HG02678 (cell line): ENCODE data around the gene ZEB1.
"Not testable (repeated sequence)": the region's sequence is repeated elsewhere in the genome, so short reads cannot be mapped to it uniquely, and the experiment has no call there.

Experiments
- ATAC-seq: cut with Tn5 transposase; IDR thresholded peaks from one replicate; pipeline ENCODE4 v1.9.1; 2021; ENCODE audit warnings: mild to moderate bottlenecking, moderate library complexity; ENCODE audit not compliant: unreplicated experiment

ZEB1 gene

GRCh38 chr10:31479752-31480151 is 160.7 kb downstream of the ZEB1 start:
- no peak for ATAC-seq

- no peak for ATAC-seq
Measured at GRCh38 chr10:31483546-31483945, 164.5 kb downstream of the ZEB1 start.

DNA sequence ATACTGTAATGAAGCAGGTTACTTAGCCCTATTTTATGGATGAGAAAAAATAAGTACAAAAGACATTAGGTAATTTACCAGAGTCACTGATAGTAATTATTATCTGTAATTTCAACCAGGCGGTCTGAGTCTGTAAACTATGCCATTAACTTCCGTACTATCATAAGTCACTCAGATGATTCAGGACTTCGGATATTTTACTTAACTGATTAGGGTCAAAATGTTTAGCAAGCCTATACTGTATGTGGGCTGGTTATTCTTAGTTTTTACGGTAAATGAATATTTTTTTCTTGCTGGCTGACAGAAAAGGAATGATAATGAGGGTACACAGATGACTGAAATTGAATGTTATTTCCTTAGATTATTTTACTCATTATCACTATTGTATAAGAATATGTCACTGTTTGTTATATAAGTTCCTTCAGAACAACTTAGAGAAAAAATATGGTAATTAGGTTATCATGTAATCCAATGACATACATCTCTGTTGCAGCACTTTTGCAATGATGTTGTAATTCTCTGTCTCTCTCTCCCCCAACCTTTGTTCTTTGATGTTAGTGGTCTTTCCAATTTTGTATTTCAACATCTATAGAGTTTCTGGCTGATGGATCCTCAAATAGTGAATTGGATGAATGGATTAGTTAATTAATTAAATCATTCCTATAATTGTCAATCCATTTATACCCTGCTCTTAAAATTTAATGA is 165.6 kb downstream of the ZEB1 start:
- ATAC-seq, result no peak

DNA sequence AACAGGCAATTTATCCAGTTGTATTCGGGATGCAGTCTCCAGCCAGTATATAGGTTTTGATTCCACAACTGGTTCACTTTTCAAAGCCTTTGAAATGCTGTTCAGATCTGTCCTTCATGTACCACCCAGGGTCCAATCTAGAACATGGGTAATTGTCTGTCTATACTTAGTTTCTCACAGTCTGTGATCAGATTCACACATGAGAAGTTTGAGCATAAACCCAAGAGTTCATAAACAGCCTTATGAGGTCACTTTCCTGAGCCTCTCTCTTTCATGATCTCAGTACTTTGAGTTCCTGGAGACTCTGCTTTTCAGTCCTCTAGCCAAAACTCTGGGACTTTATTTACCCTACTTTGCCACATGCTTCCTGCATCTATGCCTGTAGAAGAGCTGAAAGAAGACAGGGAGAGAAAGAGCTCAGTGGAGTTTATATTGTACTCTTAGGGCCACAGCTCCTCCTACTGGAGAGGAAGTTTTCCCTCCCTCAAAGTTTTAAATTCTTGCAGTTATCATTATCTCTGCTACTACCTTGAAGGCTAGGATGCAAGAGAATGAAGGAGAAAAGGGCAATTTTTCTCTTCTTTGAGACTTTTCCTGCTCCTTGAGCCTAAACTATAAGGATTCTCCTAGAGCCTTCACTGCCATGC is 172.0 kb downstream of the ZEB1 start:
- ATAC-seq, result no peak

DNA sequence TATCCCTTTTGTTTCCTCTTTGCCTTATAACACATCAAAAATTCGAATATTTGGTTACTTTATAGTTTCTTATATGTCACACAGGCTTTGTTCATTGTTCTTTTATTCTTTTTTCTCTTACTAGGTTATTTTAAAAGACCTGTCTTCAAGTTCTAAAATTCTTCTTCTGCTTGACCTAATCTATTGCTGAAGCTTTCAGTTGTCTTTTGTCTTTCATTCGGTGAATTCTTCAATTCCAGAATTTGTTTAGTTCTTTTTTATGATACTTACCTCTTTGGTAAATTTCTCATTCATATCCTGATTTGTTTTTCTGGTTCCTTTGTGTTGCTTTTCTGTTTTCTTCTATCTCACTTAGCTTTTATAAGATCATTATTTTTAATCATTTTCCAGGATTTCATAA is 188.4 kb downstream of the ZEB1 start:
- no peak for ATAC-seq

- ATAC-seq, result no peak
Measured at GRCh38 chr10:31508234-31508633, 189.2 kb downstream of the ZEB1 start.

DNA sequence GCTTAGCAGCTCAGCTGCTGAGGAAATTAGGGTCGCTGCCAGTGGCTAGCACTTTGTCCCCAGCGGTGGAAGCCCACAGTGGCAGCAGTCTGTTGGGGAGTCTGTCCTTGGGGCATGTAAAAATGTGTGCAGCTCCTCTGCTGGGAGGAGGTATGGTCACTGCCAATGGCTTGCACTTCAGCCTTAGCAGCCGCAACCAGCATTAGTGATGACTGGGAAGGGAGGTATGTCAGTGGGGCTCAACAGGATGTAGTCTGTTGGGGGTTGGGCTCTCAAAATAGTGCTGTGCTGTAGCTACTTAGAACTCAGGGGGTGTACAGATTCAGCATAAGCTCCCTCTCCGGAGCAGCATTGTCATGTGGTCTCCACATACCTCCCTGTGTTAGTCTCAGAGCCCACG is 189.9 kb downstream of the ZEB1 start:
- ATAC-seq, result no peak

GRCh38 chr10:31509989-31510388 is 191.0 kb downstream of the ZEB1 start:
- ATAC-seq, result no peak

DNA sequence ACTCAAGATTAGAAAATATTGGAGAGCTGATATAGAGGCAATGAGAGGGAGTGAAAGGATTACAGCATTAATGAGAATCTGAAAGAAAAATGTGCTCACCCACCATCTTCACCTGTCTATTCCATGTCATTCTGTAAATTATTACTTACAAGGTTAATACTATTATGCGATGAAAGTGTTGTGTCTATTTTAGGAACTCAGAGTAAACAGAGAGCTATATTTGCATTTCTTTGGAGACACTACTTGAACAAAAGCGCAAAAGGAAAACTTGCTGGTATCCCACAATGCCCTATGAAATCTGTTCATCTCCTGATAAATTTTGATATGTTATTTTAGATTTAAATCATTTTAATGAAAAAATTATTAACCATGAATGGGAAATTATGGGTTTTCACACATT is 196.1 kb downstream of the ZEB1 start:
- no peak for ATAC-seq

DNA sequence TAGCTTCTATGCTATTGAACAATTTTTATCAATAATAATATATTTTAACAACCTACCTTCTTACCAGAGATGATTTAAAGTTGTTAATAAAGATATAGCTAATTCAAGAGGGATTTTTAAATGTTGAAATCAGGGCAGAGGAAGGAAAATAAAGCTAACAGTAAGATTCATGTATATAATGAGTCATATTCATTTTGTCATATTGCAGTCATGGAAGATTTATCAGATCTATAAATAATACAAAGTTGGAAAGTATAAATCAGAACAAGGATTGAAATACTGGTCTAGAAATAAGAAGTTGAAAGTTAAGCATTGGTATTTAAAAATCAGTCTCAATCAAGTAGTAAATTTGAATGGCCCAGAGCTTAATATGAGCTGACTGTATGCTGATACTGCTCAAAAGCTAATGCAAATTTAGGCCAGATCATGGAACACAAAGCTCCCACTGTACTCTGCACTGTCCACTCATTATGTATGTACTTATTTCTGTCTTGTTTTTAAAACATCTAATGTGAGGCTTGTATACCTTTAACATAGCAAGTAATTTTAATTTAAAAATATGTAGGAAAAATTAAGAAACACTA is 196.9 kb downstream of the ZEB1 start:
- ATAC-seq, result no peak

DNA sequence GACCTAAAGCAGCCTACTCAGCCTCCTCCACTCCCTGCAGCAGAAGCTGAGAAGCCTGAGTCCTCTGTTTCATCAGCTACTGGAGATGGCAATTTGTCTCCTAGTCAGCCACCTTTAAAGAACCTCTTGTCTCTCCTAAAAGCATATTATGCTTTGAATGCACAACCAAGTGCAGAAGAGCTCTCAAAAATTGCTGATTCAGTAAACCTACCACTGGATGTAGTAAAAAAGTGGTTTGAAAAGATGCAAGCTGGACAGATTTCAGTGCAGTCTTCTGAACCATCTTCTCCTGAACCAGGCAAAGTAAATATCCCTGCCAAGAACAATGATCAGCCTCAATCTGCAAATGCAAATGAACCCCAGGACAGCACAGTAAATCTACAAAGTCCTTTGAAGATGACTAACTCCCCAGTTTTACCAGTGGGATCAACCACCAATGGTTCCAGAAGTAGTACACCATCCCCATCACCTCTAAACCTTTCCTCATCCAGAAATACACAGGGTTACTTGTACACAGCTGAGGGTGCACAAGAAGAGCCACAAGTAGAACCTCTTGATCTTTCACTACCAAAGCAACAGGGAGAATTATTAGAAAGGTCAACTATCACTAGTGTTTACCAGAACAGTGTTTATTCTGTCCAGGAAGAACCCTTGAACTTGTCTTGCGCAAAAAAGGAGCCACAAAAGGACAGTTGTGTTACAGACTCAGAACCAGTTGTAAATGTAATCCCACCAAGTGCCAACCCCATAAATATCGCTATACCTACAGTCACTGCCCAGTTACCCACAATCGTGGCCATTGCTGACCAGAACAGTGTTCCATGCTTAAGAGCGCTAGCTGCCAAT is 202.2 kb downstream of the ZEB1 start:
- ATAC-seq, result no peak

- ATAC-seq, result no peak
Measured at GRCh38 chr10:31522820-31523219, 203.8 kb downstream of the ZEB1 start.

GRCh38 chr10:31524460-31524859 is 205.4 kb downstream of the ZEB1 start:
- ATAC-seq, result no peak

DNA sequence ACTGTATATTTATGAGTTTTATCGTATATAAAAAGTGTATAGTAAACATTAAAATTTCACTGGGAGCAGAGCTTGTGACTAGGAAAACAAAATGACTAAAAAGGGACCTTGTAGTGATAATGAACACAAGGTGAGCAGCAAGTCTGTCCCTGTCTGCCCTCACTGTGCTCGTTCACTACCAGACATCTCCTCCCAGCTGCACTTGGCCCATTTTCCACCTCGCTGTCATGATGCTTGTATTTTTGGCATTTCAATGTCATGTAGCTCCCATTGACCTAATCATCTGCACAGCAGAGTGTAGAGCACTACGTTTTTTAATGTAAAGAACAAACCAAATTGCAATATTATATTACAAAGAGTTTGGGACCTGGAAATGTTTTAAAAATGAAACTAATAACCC is 207.2 kb downstream of the ZEB1 start:
- no peak for ATAC-seq

DNA sequence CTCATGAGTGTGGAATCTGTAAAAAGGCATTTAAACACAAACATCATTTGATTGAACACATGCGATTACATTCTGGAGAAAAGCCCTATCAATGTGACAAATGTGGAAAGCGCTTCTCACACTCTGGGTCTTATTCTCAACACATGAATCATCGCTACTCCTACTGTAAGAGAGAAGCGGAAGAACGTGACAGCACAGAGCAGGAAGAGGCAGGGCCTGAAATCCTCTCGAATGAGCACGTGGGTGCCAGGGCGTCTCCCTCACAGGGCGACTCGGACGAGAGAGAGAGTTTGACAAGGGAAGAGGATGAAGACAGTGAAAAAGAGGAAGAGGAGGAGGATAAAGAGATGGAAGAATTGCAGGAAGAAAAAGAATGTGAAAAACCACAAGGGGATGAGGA is 207.7 kb downstream of the ZEB1 start:
- no peak for ATAC-seq

DNA sequence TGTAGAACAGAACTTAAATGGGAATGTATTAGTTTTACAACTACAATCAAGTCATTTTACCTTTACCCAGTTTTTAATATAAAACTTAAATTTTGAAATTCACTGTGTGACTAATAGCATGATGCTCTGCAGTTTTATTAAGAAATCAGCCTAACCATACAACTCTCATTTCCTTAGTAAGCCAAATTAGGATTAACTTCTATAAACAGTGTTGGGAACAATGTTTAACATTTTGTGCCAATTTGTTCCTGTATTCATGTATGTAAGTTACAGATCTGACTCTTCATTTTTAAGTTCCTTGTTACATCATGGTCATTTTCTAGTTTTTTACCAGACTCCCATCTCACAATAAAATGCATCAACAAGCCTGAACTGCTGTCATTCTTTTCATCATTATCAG is 209.8 kb downstream of the ZEB1 start:
- ATAC-seq, result no peak

DNA sequence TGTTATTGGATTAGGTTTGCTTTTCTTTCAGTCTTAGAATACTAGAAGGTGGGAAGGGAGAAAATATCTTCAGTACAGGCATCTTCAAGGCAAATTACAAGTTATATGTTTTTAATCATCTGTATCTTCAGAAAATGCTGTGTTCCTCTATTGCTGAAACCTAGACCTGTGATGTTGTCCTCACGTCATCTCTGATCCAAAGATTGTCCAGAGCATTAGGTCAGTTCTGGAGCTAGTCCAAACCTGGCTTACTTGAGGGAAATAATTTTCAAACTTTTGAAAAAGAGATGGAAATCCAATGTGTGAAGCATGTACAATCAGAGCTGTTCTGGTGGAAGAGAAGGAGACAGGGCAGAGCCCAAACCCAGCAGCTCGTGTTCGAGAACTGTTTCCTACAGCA is 217.3 kb downstream of the ZEB1 start:
- no peak for ATAC-seq

DNA sequence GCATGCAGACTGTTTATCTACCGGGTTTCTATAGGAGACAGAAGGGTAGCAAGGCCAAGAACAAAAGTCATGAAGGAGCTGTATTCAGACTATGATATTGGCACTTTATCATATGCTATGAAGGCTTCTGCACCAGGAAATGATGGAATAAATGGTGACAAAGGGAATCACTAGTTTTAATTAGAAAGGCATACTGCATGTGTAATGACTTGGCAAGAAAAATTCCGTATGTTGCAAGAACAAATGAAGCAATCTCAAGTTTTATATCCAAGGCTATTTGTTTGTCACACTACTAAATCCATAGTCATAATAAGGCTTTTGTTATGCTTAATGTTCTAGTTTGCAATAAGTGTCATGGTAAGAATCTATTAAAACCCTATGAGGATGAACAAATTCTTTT is 230.9 kb downstream of the ZEB1 start:
- ATAC-seq, result no peak

DNA sequence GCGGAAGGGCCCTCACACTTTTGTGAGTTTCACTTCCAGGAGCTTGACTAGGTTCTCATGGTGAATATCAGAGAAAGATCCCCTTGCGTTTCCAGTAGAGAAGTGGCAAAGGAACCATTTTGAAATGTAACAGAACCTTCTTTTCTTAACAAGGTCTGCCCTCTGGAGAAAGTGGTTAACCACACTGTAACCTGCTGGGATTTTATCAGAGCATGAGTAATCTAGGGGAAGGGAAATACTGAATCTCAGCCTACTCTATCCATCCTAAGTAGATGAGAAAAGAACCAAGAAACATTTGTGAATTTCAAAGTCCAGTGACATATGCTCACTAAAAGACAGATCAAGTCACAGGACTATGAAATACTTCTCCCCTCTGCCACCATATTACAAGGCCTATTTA is 235.5 kb downstream of the ZEB1 start:
- no peak for ATAC-seq

DNA sequence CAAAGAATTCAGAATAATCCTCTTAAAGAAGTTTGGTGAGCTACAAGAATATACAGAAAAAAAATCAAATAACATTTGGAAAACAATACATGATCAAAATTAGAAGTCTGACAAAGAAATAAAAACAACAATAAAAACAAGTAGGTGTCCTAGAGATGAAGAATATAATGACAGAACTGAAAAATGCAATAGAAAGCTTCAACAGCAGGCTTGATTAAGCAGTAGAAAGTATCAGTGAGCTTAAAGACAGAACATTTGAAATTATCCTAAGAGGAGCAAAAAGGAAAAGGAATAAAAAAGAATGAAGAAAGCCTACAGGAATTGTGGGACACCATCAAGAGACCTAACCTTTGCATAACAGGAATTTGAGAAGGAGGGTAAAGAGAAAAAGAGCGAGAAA is 238.8 kb downstream of the ZEB1 start:
- ATAC-seq, result no peak

- not testable (repeated sequence) for ATAC-seq
Measured at GRCh38 chr10:31568252-31568861, 249.3 kb downstream of the ZEB1 start.
